A673 (cell line): ENCODE results near the gene DDX56.

Experiments
- EZH2 ChIP-seq: fragments of 200-600 bp; sonication (generic); IDR thresholded peaks from 2 replicates; pipeline ENCODE4 v1.6.1; 2017; ENCODE audit warnings: borderline replicate concordance, low read depth, mild to moderate bottlenecking, mixed read lengths, antibody characterized with exemption, low read length; ENCODE audit not compliant: poor library complexity, severe bottlenecking
- TF ChIP-seq, protein P1 (sequence below): fragments of 300-800, 200-600 bp; sonication (generic); conservative IDR thresholded peaks from 2 replicates; pipeline ENCODE4 v1.5.1; 2017; ENCODE audit warnings: low read depth, mild to moderate bottlenecking, antibody characterized with exemption, low read length, moderate library complexity, mixed read lengths

- TF ChIP-seq, protein P1, sequence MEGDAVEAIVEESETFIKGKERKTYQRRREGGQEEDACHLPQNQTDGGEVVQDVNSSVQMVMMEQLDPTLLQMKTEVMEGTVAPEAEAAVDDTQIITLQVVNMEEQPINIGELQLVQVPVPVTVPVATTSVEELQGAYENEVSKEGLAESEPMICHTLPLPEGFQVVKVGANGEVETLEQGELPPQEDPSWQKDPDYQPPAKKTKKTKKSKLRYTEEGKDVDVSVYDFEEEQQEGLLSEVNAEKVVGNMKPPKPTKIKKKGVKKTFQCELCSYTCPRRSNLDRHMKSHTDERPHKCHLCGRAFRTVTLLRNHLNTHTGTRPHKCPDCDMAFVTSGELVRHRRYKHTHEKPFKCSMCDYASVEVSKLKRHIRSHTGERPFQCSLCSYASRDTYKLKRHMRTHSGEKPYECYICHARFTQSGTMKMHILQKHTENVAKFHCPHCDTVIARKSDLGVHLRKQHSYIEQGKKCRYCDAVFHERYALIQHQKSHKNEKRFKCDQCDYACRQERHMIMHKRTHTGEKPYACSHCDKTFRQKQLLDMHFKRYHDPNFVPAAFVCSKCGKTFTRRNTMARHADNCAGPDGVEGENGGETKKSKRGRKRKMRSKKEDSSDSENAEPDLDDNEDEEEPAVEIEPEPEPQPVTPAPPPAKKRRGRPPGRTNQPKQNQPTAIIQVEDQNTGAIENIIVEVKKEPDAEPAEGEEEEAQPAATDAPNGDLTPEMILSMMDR, result no peak
- TF ChIP-seq EZH2, result no peak
Measured at GRCh38 chr7:44617225-44617890, 43.6 kb upstream of the DDX56 start.
